Measurements from ENCODE around the gene PPCDC.

Gene PPCDC

DNA sequence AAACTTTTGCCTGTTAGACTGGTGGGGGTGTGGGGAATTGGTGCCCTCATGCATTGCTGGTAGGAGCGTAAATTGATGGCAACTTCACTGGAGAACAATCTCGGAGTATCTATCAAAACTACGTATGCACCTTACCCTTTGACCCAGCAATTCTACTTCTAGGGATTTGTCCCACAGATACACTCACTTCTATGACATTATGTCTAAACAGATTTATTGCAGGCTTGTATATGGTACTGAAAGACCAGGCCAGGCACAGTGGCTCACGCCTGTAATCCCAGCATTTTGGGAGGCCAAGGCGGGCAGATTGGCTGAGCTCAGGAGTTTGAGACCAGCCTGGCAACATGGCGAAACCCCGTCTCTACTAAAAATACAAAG lies 30.3 kb downstream of the PPCDC start:
- H3K4me3 ChIP-seq (ENCODE audit: low read depth, low read length) = no peak overlapping the region
- TF ChIP-seq, protein P1, sequence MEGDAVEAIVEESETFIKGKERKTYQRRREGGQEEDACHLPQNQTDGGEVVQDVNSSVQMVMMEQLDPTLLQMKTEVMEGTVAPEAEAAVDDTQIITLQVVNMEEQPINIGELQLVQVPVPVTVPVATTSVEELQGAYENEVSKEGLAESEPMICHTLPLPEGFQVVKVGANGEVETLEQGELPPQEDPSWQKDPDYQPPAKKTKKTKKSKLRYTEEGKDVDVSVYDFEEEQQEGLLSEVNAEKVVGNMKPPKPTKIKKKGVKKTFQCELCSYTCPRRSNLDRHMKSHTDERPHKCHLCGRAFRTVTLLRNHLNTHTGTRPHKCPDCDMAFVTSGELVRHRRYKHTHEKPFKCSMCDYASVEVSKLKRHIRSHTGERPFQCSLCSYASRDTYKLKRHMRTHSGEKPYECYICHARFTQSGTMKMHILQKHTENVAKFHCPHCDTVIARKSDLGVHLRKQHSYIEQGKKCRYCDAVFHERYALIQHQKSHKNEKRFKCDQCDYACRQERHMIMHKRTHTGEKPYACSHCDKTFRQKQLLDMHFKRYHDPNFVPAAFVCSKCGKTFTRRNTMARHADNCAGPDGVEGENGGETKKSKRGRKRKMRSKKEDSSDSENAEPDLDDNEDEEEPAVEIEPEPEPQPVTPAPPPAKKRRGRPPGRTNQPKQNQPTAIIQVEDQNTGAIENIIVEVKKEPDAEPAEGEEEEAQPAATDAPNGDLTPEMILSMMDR (conservative IDR thresholded peaks at IDR 0.05; ENCODE audit: low read depth, low read length) = no peak
- DNase-seq (ENCODE audit: low read depth) = no peak

DNA sequence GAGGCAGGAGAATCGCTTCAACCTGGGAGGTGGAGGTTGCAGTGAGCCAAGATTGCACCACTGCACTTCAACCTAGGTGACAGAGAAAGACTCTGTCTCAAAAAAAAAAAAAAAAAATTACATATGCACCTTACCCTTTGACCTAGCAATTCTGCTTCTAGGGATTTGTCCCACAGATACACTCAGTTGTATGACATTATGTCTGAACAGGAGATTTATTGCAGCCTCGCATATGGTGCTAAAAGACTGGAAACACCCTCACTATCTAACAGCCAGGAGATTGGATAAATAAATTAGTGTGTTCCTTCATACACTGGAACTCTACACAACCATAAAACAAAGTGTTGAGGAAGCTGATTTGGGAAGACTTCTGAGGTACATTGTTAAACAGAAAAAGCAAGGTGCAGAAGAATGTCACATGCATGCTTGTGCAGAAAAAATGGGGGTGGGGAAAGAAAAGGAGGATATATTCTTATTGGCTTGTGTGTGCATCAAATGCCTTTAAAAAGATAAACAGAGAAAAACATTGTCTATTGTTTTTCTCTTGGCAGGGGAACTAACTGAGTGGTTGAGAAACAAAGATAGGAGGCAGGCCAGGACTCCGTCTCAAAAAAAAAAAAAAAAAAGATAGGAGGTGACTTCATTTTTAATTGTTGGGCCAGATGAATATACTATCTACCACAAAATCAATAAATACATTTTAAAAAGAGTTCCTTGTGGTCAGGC lies 30.9 kb downstream of the PPCDC start:
- TF ChIP-seq, protein P1 (conservative IDR thresholded peaks at IDR 0.05; ENCODE audit: low read depth, low read length) = no peak
- DNase-seq (ENCODE audit: low read depth) = no peak
- no peak overlapping the region for H3K4me3 ChIP-seq (ENCODE audit: low read depth, low read length)

DNA sequence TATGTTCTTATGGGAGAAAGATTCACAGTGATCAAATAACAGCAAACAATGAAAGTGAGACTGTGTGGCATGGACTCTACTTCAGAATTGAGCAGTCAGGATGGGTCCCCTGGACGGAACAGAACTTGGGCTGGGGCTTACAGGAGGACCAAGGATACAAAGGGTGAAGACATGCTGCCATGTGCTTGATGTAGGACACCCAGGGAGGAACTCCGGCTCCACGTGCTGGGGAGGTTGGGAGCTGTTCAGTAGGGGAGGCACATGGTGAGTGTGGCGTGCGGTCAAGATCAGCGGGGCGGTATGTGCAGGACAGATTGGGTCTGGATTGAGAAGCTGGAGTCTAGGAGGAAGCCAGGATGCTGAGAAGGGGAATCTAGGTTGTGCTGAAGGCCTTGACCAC lies 32.6 kb downstream of the PPCDC start:
- TF ChIP-seq, protein P1 (conservative IDR thresholded peaks at IDR 0.05; ENCODE audit: low read depth, low read length) = no peak

DNA sequence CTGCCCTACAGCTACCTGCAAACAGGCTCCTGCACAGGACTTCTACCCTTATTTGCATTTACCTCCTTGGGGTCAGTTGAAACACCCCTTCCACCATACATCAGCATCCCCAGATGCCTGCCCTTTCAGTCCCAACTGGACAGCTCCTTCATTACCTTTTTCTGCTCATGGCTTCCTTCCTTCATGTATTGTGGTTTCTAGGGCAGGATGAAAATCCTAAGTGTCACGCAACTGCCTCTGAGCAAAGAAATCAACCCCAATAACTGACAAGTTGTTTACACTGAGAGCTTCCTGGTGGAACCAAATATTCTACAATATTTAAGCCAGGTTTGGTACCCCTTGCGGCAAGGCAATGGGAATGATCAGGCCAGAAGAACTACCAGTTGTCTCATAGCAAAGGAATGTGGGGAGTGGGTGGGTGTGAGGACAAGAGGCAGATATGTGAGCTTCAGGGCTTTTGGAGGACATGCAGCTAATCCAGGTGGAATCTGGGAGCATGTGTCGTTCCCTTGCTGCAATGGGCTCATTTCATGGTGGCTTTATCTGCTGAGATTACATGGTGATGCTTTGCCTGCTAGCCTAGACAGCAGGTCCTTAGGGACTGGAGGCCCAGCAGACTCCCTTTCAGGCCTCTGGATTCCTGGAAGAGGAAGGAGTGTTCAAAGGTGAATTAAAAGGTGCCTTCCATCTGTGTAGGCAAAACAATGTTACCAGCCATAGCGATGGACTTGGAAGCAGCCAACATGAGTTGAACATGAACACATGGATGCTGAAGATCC lies 34.9 kb downstream of the PPCDC start:
- TF ChIP-seq, protein P1 (conservative IDR thresholded peaks at IDR 0.05; ENCODE audit: low read depth, low read length) = no peak
- no peak for DNase-seq (ENCODE audit: low read depth)
- no peak overlapping the region for H3K4me3 ChIP-seq (ENCODE audit: low read depth, low read length)

More for the DNA sequence above, 32.6 kb downstream of the PPCDC start:
- no peak for DNase-seq (ENCODE audit: low read depth)
- H3K4me3 ChIP-seq (ENCODE audit: low read depth, low read length) = no peak overlapping the region

DNA sequence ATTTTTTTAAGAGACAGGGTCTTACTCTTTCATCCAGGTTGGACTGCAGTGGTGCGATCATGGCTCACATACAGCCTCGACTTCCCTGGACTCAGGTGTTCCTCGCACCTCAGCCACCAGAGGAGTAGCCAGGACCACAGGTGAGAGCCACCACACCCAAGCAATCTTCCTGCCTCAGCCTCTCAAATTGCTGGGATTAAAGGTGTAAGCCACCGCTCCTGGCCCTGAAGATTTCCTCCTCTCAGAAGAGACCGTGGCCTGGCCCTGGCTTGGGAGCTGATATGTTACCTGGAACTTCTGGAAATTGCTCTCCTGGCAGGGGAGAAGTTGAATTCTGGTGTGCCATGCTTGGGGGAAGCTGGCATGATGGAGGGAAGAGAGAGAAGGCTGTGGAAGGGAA lies 36.2 kb downstream of the PPCDC start:
- no peak for DNase-seq (ENCODE audit: low read depth)
- TF ChIP-seq, protein P1 (conservative IDR thresholded peaks at IDR 0.05; ENCODE audit: low read depth, low read length) = no peak
- H3K4me3 ChIP-seq (ENCODE audit: low read depth, low read length) = no peak overlapping the region

DNA sequence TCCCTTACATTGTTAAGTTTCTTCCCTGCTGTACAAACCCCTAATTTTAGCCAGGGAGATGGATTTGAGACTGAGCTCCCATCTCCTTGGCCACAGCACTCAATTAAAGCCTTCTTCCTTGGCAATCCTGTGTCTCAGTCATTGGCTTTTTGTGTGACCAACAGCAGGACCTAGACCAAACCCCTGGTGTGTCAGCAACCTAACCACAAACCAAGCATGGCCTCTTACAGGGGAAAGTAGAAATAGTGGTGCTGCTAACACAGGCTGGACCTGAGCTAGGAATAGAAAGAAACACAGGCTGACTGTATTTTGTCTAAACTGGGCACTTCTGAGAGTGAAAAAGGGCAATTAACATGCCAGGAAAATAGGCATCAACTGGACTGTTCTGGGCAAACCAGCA lies 37.9 kb downstream of the PPCDC start:
- H3K4me3 ChIP-seq (ENCODE audit: low read depth, low read length) = no peak overlapping the region
- TF ChIP-seq, protein P1 (conservative IDR thresholded peaks at IDR 0.05; ENCODE audit: low read depth, low read length) = no peak
- peak; percentile 67 for DNase-seq (ENCODE audit: low read depth)

Measured in choroid plexus epithelial cell (primary cell).